ENCODE measurements around the gene GLRX5.

The GLRX5 gene

DNA sequence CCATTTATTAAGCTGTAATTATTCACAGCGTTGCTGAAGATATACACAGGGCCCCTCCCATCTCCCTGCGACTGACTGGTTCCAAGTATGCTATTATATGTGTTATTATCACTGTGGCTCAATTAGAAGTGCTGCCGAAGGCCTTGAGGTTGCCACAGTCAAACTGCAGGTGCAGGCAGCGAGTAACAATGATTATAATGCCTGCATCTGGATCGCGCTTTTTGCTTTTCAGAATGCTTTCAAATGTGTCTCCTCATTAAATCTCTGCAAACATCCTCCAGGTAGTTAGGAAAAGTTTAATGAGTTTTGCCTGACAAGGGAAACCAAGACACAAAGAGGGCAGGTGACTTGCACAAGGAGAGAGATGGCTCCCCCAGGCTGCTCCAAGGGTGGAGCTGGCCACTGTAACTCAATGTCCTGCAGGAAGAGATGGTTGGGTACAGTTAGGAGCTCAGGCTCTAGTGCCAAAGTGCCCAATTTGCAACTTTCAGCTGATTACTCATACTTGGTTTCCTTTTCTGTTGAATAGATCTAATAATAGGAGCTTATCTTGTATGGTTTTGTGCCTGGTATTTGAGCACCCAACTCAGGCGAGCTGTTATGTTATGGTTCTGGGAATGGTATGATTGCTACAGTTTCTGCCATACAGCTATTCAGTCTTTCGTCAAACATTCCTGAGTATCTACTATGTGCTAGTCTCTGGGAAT is 16.7 kb upstream of the GLRX5 start:
- peak; percentile 93 for DNase-seq (ENCODE audit: low read depth)

DNA sequence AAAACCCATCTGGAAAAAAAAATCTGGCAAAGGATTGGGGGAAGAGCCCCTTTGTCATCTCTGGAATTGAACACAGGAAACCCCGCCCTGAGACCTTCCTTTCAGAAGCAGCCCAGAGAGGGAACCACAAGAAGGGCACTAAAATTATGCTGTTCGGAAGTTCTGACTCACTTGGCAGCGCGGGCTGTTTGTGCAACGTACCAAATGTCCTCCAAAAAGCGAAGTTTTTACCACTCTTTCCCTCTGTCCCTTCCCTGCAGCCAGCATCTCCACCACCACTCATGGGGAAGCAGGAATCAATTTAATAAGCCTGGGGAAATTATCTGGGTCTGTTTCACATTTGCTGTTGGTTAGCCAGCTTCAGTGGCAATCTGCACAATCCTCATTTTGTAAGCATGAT is 15.2 kb upstream of the GLRX5 start:
- peak; percentile 68 for DNase-seq (ENCODE audit: low read depth)

DNA sequence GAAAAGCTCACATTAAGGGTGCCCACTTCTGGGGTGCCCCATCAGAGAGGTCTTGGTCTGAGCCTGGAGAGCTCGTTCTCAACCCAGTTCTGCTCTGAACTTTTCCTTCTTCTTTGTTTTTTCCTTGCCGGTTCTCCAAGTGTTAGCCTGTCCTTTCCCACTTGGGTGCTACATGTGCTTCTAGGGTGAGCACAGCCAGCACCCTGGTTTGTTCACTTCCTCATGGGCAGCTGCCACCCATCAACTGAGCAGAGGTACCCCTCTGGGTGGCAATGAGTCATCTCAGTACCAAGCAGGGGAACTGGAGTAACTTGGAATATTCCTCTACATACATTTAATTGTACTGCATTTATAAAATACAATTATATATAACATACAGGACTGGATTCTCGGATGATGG is 14.5 kb upstream of the GLRX5 start:
- no peak for DNase-seq (ENCODE audit: low read depth)

DNA sequence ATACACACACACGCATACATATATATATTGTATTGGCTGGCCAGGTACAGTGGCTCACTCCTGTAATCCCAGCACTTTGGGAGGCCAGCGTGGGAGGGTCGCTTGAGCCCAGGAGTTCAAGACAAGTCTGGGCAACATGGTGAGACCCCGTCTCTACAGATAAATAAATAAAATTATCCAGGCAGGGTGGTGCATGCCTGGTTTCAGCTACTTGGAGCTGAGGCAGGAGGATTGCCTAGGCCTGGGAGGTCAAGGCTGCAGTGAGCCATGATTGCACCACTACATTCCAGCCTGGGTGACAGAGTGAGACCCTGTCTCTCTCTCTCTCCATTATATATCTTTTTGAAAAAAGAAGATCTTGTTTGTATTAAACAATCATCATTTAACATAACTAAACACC is 13.8 kb upstream of the GLRX5 start:
- DNase-seq (ENCODE audit: low read depth): no peak

DNA sequence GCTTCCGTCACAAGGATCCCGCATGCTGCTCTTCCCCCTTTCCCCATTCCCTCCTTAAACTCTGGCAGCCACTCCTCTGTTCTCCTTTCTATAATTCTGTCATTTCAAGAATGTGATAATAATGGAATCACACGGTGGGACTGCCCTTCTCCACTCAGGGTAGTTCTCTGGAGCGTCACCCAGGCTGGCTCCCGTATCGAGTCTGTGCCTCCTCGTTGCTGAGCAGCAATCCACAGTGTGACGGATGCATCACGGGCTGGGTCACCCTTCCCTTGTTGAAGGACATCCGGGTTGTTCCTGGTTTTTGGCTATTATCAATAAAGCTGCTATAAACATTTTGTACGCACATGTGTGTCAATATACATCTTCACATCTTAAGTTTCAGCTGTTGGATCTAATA is 12.7 kb upstream of the GLRX5 start:
- DNase-seq (ENCODE audit: low read depth): no peak

DNA sequence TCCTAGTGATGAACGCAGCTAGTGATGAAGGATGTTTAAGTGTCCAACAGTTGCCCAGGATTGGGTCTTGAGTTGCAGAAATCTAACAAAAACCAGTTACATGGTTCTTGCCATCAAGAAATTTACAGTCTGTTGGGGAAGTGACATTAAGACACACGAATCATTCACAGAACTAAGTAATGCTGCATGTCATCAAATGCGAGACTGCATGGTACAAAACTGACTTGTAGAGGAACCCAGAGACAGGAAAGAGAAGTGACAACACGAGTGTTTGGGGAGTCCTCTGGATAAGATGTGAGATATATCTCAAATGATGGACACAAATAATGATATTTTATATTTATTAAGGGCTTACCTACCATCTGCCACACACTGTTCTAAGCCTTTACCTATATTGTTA is 12.3 kb upstream of the GLRX5 start:
- DNase-seq (ENCODE audit: low read depth): no peak

DNA sequence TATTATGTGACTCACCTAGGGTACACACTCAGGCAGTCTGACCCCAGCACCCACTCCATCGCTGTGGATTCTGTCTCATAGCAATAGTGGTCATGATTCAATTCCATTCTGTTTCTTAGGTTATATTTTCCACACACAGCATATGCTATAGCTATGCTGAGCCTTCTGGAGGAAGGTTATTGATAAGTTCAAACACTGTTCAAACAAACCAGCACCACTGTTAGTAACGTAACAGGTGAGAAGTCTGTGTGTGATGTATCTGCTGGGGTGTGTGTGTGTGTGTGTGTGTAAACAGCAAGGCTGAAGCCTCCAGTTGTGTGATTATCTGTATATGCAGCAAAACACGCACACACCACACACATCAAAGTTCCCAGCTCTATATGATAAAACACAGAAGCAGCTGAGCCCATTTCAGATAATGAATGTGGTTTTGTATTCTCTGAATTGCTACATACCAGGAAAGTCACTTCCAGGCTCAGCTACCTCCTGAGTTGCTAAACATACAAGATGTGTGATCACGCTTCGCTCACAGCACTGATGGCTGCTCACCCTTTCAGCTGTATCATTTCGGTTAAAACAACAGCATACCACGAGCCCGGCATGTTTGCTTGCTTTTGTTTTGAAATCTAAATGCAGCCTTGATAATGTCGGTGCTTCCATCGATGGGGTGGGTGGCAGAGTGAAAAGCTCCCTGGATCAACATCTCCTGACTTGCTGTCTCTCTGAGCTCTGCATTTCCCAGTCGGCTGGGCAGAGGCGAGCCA is 11.6 kb upstream of the GLRX5 start:
- DNase-seq (ENCODE audit: low read depth): peak; percentile 94

DNA sequence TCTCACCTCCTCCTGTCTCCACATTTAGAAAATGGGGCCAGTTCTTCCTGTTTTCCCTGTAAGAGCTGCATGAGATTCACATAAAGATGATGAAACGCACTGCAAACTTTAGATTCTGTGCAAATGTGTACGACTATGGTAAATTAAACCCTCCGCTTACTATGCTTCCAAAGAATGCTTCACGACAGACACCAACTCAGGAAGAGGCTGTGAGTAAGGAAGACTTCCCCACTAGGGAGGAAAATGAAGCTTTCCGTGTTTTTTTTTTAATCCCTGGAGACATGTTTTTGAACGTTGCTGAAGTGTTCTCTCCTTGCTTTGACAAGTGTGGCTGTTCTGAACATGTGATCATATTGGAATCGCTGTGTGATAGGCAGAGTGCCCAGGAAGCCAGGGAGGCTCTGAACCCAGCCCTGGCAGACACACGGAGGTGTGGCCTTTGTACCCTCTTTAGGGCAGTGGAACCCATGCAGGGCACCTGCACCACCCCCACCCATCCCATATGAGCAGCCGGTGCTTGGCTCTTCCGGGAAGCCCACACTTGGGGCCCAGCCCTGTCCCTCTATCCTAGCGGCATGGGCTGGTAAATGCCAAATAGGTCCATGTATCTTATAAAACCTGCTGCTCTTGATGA is 10.9 kb upstream of the GLRX5 start:
- peak; percentile 58 for DNase-seq (ENCODE audit: low read depth)

DNA sequence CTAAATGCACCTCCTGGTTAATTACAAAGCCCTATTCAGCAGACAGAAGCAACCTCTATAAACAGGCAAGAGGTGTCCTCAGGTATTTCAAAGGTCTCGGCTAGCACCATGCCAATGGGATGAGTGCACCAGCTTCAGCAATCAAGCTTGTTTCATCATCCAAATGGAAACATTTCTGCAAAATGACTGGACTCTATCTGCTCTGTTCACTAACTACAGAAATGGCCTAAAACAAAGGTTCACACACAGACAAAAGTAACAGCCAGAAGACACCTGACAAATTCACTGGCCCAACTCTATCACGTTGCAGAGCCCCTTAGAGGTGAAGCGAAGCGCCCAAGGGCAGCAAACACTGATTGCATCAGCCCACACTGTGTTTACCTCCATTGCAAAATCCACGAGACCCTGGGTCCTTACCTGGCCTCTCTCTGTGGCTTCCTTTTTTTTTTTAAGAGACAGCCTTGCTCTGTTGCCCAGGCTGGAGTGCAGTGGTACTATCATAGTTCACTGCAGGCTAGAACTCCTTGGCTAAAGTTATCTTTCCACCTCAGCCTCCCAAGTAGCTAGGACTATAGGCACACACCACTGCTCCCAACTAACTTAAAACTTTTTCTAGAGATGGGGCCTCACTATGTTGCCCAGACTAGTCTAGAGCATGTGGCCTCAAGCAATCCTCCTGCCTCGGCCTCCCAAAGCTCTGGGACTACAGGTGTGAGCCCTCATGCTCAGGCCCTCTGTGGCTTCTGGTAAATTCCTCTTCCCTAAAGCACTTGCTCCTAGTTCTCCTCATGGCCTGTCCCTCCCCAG is 9.9 kb upstream of the GLRX5 start:
- peak; percentile 77 for DNase-seq (ENCODE audit: low read depth)

DNA sequence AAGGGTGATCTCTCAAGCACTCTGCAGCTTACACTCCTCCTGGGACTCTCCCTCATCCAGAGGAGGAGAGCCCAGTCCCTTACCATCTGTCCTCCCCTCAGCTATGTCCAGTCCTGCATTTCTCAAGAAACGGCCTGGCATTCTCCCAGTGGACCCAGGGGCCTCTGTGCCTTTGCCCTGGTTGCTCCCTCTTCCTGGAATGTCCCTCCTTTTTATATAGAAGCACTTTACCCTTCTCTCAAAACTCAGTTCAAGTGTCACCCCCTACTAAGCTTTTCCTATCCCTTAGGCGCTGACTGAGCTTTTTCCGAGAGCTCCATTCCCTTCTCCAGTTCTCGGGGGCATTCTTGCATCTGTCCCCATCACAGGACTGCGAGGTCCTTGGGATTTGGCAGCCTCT is 8.9 kb upstream of the GLRX5 start:
- DNase-seq (ENCODE audit: low read depth): no peak

DNA sequence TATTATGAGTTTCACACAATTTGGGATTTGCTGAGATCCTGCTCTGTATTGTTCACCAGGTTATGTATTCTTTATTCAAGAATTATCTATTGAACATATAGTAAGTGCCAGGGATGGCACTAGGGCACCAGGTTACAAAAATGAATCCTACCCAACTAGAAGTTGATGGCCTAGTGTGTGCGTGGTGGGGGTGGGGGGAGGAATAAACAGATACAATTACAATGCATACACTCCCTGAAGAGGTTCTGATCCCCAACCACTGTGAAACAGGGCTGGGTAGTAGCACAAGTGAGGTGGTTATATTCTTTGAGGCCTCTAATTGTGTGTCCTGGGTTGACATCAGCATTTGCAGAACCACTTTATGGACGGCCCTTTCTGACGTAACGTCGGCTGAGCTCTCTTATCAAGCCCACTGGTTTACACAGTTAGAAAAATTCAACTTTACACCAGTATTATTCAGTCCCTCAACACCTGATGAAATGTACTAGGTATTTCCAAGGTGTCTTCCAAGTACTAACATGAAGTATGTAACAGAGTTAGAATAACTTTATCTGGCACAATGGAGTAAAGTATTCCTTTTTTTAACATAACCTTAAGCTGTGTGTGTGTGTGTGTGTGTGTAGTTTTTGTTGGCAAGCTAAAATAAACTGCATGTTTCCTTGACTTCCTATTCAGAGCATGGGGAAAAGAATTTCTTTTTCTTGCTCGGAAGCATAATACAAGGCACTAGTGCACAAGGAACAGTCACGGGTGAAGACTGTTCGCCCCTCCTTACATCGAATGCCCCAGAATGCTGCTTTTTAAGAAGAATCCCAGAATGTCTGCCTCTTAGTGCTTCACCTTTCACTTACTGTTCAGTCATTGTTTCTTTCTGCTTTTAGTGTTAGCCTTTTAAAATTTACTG is 8.1 kb upstream of the GLRX5 start:
- DNase-seq (ENCODE audit: low read depth): peak; percentile 43

DNA sequence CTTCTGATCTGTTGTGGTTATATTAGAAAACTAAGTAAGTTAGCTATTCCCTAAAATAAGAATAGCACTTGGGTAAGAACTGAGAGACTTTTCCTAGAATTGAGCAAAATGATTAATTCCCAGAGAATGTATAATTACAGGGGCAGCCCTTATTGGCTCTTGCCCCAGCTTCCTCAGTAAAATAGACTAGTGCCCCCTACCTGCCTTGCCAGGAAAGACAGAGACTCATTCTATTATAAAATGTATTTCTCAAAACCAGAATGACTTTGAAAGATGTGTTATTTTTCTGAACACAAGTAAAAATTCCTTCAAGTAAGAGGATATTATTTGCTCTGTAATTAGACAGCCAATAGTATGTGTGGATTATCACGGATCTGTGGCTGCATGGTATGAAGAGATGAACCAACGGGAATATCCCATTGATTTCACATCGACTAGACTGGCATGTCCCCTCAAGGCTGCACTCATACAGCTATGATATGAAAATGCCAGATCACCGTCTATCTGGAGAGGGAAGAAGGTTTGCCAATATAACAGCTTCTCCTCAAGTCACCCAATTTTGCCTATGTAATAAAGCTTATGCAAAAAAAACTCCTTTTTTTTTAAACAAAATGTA is 7.4 kb upstream of the GLRX5 start:
- DNase-seq (ENCODE audit: low read depth): peak; percentile 78

DNA sequence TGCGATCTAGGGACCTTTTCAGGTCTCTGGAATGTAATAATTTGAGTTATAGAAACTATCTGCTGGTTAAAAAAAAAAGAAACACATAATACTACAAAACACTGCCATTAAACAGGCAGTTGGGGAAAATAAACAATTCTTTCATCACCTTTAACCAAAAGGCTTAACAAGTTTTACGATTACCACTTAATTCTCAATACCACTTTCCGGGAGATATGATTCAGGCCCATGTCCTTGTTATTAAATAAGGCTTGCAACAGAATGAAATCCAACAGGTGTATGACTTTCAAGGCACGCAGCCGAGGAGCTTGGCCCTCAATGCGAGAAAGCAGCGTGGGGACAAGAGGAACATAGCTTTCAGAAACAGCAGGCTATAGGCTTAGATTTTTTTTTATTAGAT is 5.6 kb upstream of the GLRX5 start:
- no peak for DNase-seq (ENCODE audit: low read depth)

DNA sequence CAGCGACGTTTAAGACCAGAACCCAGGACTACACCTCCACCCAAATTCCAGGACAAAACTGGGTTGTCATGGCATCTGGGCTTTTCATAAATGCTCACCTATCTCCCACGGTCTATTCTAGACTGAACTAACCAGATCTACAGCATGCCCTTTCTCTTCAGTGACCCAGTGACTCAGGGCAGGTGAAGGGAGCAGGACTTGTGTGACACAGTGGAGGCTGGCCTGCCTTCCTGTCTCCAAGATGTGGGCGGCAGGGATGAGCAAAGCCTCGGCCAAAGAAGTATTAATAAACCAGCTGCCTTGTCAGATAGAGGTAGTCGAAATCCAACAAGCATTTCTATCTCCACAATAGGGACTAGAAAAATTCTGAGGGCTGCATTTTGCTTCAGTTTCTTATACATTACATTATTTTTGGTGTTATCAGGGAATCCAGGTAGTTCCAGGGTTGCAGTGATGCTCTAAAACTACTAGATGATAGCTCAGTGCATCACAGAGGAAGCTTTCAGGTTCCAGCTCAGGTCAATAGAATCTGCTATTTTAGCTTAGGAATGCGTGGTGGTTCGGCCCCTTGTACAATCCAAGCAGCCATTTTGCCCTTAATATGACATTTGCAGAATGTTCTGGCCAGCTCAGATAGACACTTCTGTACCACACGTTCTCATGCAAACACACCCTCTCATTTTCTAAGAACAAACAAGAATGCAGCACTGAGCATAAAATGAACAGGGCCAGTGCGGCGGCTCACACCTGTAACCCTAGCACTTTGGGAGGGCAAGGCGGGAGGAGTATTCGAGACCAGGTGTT is 4.2 kb upstream of the GLRX5 start:
- DNase-seq (ENCODE audit: low read depth): no peak

DNA sequence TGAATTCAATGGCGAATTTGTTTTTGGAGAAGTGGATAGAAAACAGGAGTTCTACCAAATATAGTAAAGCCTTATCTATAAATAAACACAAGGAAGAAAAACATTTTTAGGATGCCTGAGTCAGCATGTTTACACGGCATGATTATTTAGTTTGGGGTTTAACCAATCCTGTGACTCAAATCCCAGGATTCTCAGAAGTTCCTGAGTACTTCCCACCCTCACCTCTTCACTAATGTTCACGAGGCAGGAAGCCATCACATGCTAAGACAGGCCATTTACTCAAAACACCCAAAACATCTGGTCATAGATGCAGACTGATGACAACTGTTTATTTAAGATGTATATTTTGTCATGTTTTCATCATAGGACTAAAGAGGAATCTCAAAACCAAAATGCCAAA is 3.4 kb upstream of the GLRX5 start:
- peak; percentile 86 for DNase-seq (ENCODE audit: low read depth)

DNA sequence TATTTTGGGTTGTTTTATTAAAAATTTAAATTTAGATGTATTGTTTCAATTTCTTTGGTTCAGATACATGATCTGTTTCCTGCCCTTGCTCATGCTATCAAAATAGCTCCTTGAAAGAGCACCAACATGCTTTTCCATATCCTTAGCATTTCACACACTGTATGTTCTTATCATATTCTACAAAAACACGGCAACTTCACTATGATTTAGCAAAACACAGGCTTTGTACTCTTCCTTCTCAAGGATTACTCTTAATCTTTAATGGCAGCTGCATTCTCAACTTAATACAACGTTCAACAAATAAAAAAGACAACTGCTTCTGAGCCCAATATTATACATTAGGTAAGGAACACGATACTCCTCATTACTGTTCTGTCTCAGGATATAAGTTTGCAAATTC is 2.9 kb upstream of the GLRX5 start:
- no peak for DNase-seq (ENCODE audit: low read depth)

DNA sequence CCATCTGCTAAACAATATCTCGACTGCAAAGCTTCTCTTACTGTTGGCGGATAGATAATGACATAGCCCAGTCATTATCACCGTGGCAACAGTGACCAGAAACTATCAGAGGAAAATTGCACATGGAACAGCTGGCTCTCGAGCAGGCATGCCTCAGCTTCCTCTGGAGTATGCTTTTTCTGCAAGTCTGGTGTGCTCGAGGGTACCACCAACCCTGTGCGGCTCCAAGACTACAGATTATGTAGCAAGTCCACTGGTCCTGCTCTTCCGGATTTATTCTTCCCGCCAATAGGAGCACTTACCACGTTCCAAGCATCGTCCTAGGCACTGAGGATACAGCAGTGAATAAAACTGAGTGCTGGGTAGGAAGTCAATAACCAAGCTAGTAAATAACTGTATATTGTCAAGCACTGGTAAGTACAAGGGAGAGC is 1.4 kb upstream of the GLRX5 start:
- DNase-seq (ENCODE audit: low read depth): peak; percentile 38

DNA sequence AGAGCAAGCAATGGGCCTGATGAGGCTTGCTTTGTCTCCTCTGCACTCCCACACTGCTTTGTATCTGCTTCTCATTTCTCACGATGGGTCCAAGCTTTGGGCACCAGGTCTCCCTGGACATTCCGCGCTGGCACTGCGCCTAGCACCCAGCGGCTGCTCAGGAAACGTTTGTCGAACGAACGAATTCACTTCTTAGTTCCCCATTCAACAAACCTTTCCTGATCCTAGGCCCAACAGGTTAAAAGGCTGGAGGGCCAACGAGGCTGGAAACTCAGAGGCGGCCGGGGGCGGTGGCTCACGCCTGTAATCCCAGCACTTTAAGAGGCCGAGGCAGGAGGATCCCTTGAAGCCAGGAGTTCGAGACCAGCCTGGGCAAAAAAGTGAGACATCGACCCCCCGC is 1.0 kb upstream of the GLRX5 start:
- DNase-seq (ENCODE audit: low read depth): no peak

DNA sequence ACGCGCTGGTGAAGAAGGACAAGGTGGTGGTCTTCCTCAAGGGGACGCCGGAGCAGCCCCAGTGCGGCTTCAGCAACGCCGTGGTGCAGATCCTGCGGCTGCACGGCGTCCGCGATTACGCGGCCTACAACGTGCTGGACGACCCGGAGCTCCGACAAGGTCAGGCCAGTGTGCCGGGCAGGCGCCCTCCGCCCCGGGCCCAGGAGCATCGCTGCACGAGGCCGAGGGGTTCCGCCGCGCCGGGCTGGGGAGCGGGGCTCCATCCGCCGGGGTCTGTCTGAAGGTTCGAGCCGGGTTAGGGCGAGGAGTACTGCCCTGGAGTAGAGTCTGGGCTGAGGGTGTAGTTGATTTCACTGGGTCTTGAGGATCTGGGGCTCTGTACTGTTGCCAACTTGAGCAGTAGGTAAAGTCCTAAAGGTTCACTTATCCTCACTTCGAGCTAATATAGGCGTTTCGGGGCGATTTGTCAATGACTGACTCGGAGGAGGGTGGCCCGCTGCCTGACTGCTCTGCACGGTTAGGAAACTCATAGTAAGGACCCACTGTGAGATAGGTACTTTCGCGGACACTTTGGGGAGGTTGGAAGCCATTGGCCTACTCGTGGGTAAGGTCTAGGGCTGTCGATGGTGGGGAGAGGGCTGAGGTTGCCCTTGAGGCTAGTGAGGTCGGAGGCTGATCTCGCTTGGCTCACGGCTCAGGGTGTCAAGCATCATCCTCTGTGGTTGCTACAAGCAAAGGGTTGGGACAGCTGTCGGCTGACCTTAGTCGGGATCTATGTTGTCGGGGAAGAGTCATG is 574 bp downstream of the GLRX5 start:
- no peak for DNase-seq (ENCODE audit: low read depth)

Measured in amniotic epithelial cell (primary cell).